Measurements from ENCODE around the gene RAB21. TPM values are rescaled to one million over a fixed set of nuclear protein-coding genes. Genes with fewer than 3 reads are reported as not detected.

Gene RAB21
- total and polyA plus RNA-seq, 2 of the 4 experiments (the other 2 are of a cell fraction) = 13.8 to 15.0 TPM

- Histone ChIP-seq H3K4me2 (ENCODE audit: low read depth, low read length) (no peak overlapping the region), H2AK5ac (ENCODE audit: low read depth, low read length) (no peak overlapping the region), H4K91ac (ENCODE audit: insufficient read depth, low read depth, low read length) (no peak overlapping the region), H3K56ac (ENCODE audit: extremely low read depth, insufficient read depth, low read length) (no peak overlapping the region), H3K18ac (ENCODE audit: low read depth, low read length) (no peak overlapping the region), H2BK5ac (ENCODE audit: low read depth, low read length, poor library complexity, severe bottlenecking) (no peak overlapping the region), H3K14ac (replicated peaks; ENCODE audit: low read depth, low read length) (no peak overlapping the region), H3K4ac (ENCODE audit: low read depth, low read length) (no peak overlapping the region), H4K8ac (ENCODE audit: low read depth in 2 of 2, low read length in 2 of 2) (no peak overlapping the region), H3K36me3 (ENCODE audit: control insufficient read depth, insufficient read depth, low read length) (peaks cover 3% of the 10 kb centered on the region), H3K4me1 (ENCODE audit: control insufficient read depth, insufficient read depth, low read length) (no peaks in the 10 kb centered on the region), H3K9ac (ENCODE audit: low read depth, low read length) (no peak overlapping the region), H2BK20ac (ENCODE audit: low read depth, low read length) (no peak overlapping the region), H2BK120ac (ENCODE audit: low read depth, low read length) (no peak overlapping the region), H4K20me1 (ENCODE audit: insufficient read depth, low read length) (peaks cover 28% of the 10 kb centered on the region; the same call in 1 of the 2 replicates), H3K4me3 (ENCODE audit: insufficient read depth, low read depth, low read length) (no peak overlapping the region), H3K23ac (ENCODE audit: low read depth, low read length) (no peak overlapping the region), H4K5ac (ENCODE audit: low read depth, low read length) (no peak overlapping the region), H2BK15ac (ENCODE audit: low read depth, low read length) (no peak overlapping the region), H3K9me1 (ENCODE audit: insufficient read depth, low read length) (0 out of 2 replicates have a peak, but pooled peaks cover under 1% of the 10 kb centered on the region), H3K79me1 (ENCODE audit: low read depth in 1 of 2, low read length in 2 of 2) (peaks cover 8 to 32% of the 10 kb centered on the region in 2 experiments), H2AFZ (replicated peaks; ENCODE audit: low read length, poor library complexity) (no peak overlapping the region), H2AK9ac (replicated peaks; ENCODE audit: low read depth, low read length, poor library complexity) (no peak overlapping the region), H3K27me3 (ENCODE audit: control insufficient read depth, insufficient read depth, low read length) (no peaks in the 10 kb centered on the region), H3K9me3 (ENCODE audit: control insufficient read depth, insufficient read depth, low read length) (peaks cover 12% of the 10 kb centered on the region), H3K27ac (ENCODE audit: insufficient read depth, low read length) (no peak overlapping the region)
- in situ Hi-C loops (cut with MboI; ENCODE audit: low sequenced_read_pairs) (no loop called here), intact Hi-C loops (cut with micrococcal nuclease) (no loop called here), dilution Hi-C loops (cut with HindIII; ENCODE audit: low sequenced_read_pairs, unreplicated experiment) (no loop called here)
- TF ChIP-seq NFE2L2 (IDR thresholded peaks at IDR 0.05; ENCODE audit: low read depth, low read length) = no peak
- TF ChIP-seq SMC3 (IDR thresholded peaks at IDR 0.05; ENCODE audit: low read depth, low read length) = no peak
- no peak for TF ChIP-seq RAD21 (IDR thresholded peaks at IDR 0.05; ENCODE audit: low read length)
- TF ChIP-seq MAZ (IDR thresholded peaks at IDR 0.05; ENCODE audit: borderline replicate concordance, low read depth, low read length) = no peak
- TF ChIP-seq MXI1 (IDR thresholded peaks at IDR 0.05; ENCODE audit: borderline replicate concordance, low read depth, low read length) = no peak
- ChIA-PET POLR2A (ENCODE audit: unreplicated experiment) (no interaction called here), CTCF (no interaction called here)
- no CpG with 5 or more reads among the region's 4 CpGs for WGBS, 2 experiments (ENCODE audit: extremely low coverage in 2 of 2, insufficient read length in 1 of 2)
- BruUV-seq (replicated peaks) = no TSS peak
- no peak for ATAC-seq (ENCODE audit: low read depth)
- DNase-seq = no peak
These were observed 9.2 kb downstream of the RAB21 start for GRCh38 chr12:71763677-71764379.

All from IMR-90 (cell line).